GM13977 (cell line): ENCODE results near the gene CDA.
A peak's percentile ranks its signal among the peaks of the same experiment; 100 is the strongest.

Experiments used
- DNase-seq: peaks from one replicate; pipeline ENCODE4 v3.0.0; 2012; ENCODE audit warnings: low spot score
- CTCF ChIP-seq: IDR thresholded peaks from 2 replicates; pipeline ENCODE4 v1.5.1; 2012; ENCODE audit warnings: mild to moderate bottlenecking, control low read depth; ENCODE audit not compliant: insufficient read depth; ENCODE audit errors: extremely low read depth, missing control alignments
- in situ Hi-C: fragments of 300-500 bp; cut with MboI; formaldehyde crosslinking; loops from one replicate; pipeline ENCODE4 v1.12.0; 2022; ENCODE audit warnings: low sequenced_read_pairs, low pct_unique_long_range_greater_than_20kb, mixed read lengths, inconsistent platforms; ENCODE audit not compliant: unreplicated experiment

Gene CDA

DNA sequence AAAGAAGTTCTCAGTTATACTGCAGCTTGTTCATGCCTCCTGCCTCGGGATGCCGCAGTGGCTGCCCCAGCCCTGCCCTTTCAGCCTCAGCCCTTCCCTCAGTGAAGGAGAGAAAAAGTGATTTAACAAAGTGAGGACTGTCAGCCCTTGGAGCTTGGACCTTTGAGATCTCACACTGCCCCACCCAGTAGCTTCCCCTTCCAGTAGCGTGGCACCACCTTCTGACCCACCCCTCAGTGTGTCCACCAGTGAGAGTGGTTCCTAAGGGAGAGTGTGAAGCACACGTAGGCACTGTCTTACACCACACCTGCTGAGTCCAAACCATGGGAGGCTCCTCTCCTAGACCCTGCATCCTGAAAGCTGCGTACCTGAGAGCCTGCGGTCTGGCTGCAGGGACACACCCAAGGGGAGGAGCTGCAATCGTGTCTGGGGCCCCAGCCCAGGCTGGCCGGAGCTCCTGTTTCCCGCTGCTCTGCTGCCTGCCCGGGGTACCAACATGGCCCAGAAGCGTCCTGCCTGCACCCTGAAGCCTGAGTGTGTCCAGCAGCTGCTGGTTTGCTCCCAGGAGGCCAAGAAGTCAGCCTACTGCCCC, at the start of gene CDA:
CDA (plus strand) TSS at position 464 of the 592 bp plus-strand sequence; CDS start at position 497, 33 bp downstream.
- in situ Hi-C loops, result no loop called here
- no peak for DNase-seq
- no peak for TF ChIP-seq CTCF

DNA sequence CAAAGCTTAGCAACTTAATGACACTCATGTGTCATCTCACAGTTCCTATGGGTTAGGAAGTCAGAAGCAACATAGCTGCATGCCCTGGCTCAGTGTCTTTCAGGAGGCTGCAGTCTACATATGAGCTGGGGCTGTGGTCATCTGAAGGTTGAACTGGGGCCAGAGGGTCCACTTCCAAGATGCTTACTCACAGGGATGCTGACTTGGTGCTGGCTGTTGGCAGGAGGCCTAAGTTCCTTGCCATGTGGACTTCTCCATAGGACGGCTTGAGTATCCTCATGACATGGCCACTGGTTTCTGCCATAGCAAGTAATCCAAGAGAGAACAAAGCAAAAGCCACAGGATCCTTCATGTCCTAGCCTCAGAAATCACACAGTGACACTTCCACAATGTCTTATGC, 48.6 kb upstream of the CDA start:
- TF ChIP-seq CTCF, result no peak
- in situ Hi-C loops, result loop anchor here (25.0 kb wide), 1 partner anchor 97 kb away; the partner anchor contains the start of gene PINK1
- DNase-seq, result no peak

DNA sequence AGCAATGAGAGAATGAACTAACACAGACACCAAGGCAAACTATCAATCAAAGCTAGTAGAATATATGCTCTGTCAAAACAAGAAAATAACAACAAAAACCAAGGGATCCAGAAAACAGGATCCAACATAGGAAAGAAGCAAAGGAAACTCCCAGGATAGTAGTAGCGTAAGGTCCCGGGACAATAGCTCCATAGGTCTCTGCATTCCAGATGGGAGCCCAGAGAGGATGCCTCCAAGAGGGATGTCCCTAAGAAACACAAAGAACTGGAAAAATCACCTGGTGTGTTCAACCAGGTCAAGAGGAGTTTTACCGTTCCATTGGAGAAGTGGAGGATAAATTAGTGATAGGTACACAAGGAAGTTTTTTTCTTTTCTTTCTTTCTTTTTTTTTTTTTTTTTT, 42.3 kb upstream of the CDA start:
- TF ChIP-seq CTCF, result no peak
- no peak for DNase-seq
- in situ Hi-C loops, result loop anchor here (25.0 kb wide), 1 partner anchor 91 kb away; the partner anchor contains the start of gene PINK1

GRCh38 chr1:20551161-20551560, 37.7 kb upstream of the CDA start:
- no peak for DNase-seq
- TF ChIP-seq CTCF, result no peak
- in situ Hi-C loops, result no loop called here

GRCh38 chr1:20551945-20552727, 36.8 kb upstream of the CDA start, which contains the start of gene FAM43B:
FAM43B (plus strand) TSS chr1:20552573; CDS start chr1:20552974, 401 bp downstream.
- in situ Hi-C loops, result no loop called here
- DNase-seq, result peak; percentile 72
- TF ChIP-seq CTCF, result no peak

- DNase-seq, result peak; percentile 43
- in situ Hi-C loops, result no loop called here
- TF ChIP-seq CTCF, result no peak
Observed at GRCh38 chr1:20552728-20553445, 36.0 kb upstream of the CDA start.
